Mucosa of descending colon (tissue), 3 donors: ENCODE results near the gene PALD1. TPM values are rescaled to one million over a fixed set of nuclear protein-coding genes. Genes with fewer than 3 reads are reported as not detected.

Experiments
- ATAC-seq: fragments of 200-7000 bp; cut with Tn5 transposase; one replicate; pipeline ENCODE4 v1.9.1; 2020; ENCODE audit warnings: mild to moderate bottlenecking, moderate library complexity
- DNase-seq, 3 donors: peaks; one replicate each; pipeline ENCODE4 v3.0.0-alpha.2; 2020
- H3K36me3 ChIP-seq: fragments of 200-600 bp; one replicate; pipeline ENCODE4 v1.8.0; 2021; ENCODE audit warnings: low read depth, mild to moderate bottlenecking
- H3K4me1 ChIP-seq: fragments of 200-600 bp; one replicate; pipeline ENCODE4 v1.8.0; 2021; ENCODE audit warnings: low read depth, mild to moderate bottlenecking
- H3K4me3 ChIP-seq: fragments of 200-600 bp; one replicate; pipeline ENCODE4 v1.8.0; 2021; ENCODE audit warnings: mild to moderate bottlenecking
- H3K9me3 ChIP-seq: fragments of 200-600 bp; one replicate; pipeline ENCODE4 v1.8.0; 2021; ENCODE audit warnings: mild to moderate bottlenecking
- intact Hi-C, 2 donors: fragments of 100-400 bp; cut with DNase I in 1 of 2; cut with micrococcal nuclease in 1 of 2; formaldehyde crosslinking; loops; one replicate each; pipeline versions ENCODE4 v1.11.0 to v1.11.1; 2022; cut with DNase I, micrococcal nuclease
- total RNA-seq, 3 donors: library from RNA; stranded (reverse); fragmentation: NEBNext Ultra II Directional in 2 of 3; extraction: Animal tissue kit (Norgen Biotek cat#: 25700) in 2 of 3; gene quantifications; one replicate each; pipeline versions ENCODE4 v1.2.1 to v1.2.4, GENCODE V29; 2021 to 2023
- TF ChIP-seq, protein P1 (sequence below): fragments of 200-600 bp; IDR thresholded peaks from one replicate; pipeline ENCODE4 v1.8.0; 2022; ENCODE audit warnings: antibody characterized with exemption, mild to moderate bottlenecking
- donor health status: DM: no; HTN: no; CAD: no; lungs with moderate emphysema.
- donor health status: DM: no; HTN: no; CAD: no.
- donor health status: DM: no; HTN: yes; CAD: no.

The PALD1 gene
- total RNA-seq, 3 donors from 2014 or later, result 1.9 to 15.9 (median 3.2) TPM

DNA sequence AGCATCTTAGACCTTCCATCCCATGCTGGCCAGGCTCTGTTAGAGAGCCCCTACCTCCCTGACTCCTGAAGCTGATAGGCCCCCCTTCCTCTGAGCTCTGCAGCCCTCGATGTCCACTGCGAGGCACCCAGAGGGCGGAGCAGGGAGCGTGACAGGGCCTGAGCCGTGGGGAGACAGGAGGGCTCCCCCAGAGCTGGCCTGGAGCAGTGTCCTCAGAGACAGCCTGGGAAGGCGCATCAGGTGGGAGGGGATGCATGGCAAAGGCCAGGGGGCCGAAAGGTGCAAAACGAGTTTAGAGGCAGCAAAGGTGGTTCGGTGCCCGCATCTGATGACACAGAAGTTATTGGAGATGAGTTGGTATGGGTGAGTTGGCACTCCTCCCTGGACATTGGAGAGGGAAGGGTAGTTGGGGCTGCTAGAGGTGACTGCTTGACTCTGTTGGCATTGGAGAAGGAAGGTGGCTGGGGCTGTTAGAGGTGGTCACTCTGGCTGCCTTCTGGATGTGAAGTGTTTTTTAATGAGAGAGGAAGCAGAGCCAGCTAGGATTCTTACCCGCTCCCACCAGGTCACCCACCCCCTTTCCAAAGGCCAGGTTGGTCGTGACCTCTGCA, 70.9 kb downstream of the PALD1 start:
- TF ChIP-seq, protein P1, sequence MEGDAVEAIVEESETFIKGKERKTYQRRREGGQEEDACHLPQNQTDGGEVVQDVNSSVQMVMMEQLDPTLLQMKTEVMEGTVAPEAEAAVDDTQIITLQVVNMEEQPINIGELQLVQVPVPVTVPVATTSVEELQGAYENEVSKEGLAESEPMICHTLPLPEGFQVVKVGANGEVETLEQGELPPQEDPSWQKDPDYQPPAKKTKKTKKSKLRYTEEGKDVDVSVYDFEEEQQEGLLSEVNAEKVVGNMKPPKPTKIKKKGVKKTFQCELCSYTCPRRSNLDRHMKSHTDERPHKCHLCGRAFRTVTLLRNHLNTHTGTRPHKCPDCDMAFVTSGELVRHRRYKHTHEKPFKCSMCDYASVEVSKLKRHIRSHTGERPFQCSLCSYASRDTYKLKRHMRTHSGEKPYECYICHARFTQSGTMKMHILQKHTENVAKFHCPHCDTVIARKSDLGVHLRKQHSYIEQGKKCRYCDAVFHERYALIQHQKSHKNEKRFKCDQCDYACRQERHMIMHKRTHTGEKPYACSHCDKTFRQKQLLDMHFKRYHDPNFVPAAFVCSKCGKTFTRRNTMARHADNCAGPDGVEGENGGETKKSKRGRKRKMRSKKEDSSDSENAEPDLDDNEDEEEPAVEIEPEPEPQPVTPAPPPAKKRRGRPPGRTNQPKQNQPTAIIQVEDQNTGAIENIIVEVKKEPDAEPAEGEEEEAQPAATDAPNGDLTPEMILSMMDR, result no peak
- intact Hi-C loops, result loop anchor here (5.0 kb wide), 2 partner anchors 208 to 213 kb away; no protein-coding TSS in a partner anchor
- H3K9me3 ChIP-seq, result no peaks in the 10 kb centered on the region
- ATAC-seq, result no peak
- peak in 1 of 3 donors; percentile 12 for DNase-seq
- H3K4me3 ChIP-seq, result no peak overlapping the region
- H3K36me3 ChIP-seq, result no peaks in the 10 kb centered on the region
- no peaks in the 10 kb centered on the region for H3K4me1 ChIP-seq

DNA sequence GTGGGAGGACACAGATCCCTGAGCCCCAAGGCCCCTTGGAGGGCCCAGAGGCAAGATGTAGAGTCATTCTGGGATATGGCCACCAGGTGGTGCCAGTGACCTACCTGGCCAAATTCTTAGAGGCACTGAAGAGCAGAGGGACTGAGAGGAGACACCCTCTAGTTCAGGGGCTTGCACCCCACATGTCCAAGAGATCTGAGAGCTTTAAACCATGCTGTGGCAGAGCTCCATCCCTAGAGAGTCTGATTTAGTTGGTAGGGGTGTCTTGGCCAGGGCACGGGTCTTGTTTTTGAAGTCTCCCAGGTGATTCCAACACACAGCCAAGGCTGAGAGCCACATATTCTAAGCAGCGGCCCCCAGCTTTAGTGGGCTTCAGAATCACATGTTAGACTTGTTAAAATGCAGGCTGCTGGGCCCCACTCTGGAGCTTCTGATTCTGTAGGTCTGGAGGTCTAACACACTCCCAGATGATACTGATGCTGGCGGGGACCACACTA, 71.4 kb downstream of the PALD1 start:
- H3K4me3 ChIP-seq, result no peak overlapping the region
- DNase-seq (peak in 2 of 3 donors; percentile 75 to 81), ATAC-seq (peak; percentile 76)
- TF ChIP-seq, protein P1, result peak; percentile 75
- intact Hi-C loops, result loop anchor here (5.0 to 10.0 kb wide), 3 partner anchors 207 to 325 kb away; no protein-coding TSS in a partner anchor
- H3K36me3 ChIP-seq, result no peaks in the 10 kb centered on the region
- no peaks in the 10 kb centered on the region for H3K4me1 ChIP-seq
- no peaks in the 10 kb centered on the region for H3K9me3 ChIP-seq

DNA sequence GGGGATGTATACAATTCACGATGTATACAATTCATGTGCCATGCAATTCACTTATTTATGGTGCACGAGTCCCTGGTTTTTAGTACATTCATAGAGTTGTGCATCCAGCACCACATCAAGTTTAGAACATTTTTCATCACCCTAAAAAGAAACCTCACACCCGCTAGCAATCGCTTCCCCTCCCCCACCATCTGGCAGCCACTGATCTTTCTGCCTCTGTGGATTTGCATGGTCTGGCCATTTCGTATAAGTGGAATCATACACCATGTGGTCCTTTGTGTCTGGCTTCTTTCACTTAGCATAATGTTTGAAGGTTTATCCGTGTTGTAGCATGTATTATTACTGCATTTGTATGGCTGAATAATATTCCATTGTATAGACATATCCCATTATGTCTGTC, 71.9 kb downstream of the PALD1 start:
- DNase-seq, result no peak
- H3K4me1 ChIP-seq, result no peaks in the 10 kb centered on the region
- H3K4me3 ChIP-seq, result no peak overlapping the region
- ATAC-seq, result no peak
- TF ChIP-seq, protein P1, result no peak
- H3K9me3 ChIP-seq, result no peaks in the 10 kb centered on the region
- intact Hi-C loops, result loop anchor here in 1 of 2 donors (10.0 kb wide), 1 partner anchor 324 kb away; no protein-coding TSS in a partner anchor
- no peaks in the 10 kb centered on the region for H3K36me3 ChIP-seq

DNA sequence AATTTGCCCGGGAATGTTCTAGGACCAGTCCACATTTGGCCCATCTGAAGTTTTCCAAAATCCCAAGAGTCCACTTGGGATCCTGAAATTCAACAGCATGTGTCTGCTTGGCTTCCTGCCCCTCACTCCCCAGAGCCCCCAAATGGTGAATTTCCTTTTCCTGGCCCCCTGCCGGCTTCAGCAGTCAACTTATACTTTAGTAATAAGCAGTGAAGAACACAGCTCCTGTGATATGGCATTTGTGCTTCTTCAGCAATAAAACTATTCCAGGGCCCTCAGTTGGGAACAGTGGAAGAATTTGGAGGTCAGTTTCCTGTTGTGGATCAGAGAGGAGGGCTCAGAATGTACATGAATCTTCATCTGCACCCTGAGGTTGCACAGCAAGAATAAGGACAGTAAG, 72.9 kb downstream of the PALD1 start:
- TF ChIP-seq, protein P1, result no peak
- no peak for ATAC-seq
- Histone ChIP-seq H3K4me1 (no peaks in the 10 kb centered on the region), H3K4me3 (no peak overlapping the region), H3K9me3 (no peaks in the 10 kb centered on the region), H3K36me3 (no peaks in the 10 kb centered on the region)
- intact Hi-C loops, result loop anchor here in 1 of 2 donors (10.0 kb wide), 1 partner anchor 323 kb away; no protein-coding TSS in a partner anchor
- DNase-seq, result no peak

DNA sequence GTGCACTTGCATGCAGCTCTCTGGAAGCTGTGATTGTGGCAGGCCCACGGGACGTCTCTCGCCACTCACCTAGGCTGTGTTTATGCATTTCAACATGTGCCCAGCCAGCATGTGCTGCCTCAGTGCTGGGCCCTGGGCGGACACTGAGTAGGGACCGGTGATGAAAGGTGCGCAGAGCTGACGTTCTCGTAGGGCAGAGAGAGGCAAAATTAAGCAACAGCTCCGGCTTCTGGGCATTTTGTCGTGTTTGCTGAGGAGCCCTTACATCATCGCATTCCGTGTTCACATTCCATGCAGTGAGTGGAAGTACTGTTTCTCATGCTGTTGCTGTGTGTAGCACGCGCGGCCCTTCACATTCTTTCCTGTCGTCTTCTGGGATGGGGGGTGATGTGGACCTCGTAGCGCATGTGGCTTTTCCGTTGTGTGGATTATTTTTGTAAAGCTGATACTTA, 73.4 kb downstream of the PALD1 start:
- Histone ChIP-seq H3K4me1 (no peaks in the 10 kb centered on the region), H3K4me3 (no peak overlapping the region), H3K36me3 (no peaks in the 10 kb centered on the region), H3K9me3 (no peaks in the 10 kb centered on the region)
- TF ChIP-seq, protein P1, result no peak
- intact Hi-C loops, result loop anchor here in 1 of 2 donors (10.0 kb wide), 1 partner anchor 323 kb away; no protein-coding TSS in a partner anchor
- ATAC-seq (peak; percentile 19), DNase-seq (peak in 1 of 3 donors; percentile 23)
